ENCODE results near the gene FDXR.
"Not testable (repeated sequence)": the region's sequence is repeated elsewhere in the genome, so short reads cannot be mapped to it uniquely, and the experiment has no call there.

Gene FDXR, protein sequence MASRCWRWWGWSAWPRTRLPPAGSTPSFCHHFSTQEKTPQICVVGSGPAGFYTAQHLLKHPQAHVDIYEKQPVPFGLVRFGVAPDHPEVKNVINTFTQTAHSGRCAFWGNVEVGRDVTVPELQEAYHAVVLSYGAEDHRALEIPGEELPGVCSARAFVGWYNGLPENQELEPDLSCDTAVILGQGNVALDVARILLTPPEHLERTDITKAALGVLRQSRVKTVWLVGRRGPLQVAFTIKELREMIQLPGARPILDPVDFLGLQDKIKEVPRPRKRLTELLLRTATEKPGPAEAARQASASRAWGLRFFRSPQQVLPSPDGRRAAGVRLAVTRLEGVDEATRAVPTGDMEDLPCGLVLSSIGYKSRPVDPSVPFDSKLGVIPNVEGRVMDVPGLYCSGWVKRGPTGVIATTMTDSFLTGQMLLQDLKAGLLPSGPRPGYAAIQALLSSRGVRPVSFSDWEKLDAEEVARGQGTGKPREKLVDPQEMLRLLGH

DNA sequence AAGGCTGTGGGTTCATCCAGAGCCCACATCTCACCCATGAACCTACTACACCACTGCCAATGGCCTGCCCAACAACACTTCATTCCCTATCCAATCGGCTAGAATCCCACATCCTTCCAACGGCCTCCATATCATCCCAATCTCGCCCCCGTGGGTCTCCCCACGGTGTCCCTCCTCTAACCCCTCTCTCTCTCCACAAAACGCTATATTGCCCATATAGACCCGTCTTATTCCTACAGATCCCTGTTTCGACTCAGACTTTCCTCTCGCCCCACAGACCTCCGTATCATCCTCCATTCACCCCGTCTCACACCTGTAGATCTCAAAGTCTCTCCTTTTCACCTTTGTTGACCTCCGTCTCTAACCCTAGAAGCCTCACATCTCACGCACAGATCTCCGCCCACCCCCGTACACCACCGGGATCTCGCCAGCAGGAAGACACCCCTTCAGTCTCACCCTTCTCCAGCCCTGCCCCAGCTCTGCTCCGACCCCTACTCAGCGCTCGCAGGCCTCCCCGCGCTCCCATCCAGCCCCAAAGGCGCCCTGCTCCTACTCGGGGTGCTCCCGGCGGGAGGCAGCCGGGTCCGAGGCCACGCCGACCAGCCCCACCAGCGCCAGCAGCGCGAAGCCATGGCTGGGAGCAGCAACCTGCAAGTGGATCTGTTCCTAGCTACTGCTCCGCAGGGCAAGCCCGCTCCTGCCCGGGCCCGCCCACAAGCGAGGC is at the start of gene FDXR:
Gene FDXR, minus strand, starts transcription at position 682 of the 724 bp plus-strand sequence. Its CDS starts 50 bp downstream, at position 632.
- no peak for DNase-seq

DNA sequence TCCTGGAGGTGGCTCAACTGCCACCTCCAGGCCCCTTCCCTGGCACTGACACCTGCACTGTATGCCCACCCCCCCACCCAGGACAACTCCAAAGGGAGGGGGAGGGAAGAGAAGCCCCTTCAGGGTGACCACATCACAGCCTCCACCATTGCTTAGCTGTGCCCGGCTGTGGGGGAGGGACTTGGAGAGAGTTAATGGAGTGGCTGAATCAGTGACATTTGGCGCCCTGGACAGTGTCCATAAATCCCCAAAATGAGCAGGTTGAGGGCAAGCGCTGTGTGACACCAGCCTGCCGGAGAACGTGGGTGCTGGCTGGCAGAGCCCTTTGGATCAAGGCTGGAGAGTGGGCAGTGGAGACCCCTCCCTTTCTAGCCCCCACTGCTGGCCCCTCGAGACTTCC is 49.4 kb upstream of the FDXR start:
- DNase-seq, result no peak

- DNase-seq, result no peak
Observed at GRCh38 chr17:74921769-74922168, 49.0 kb upstream of the FDXR start.

- no peak for DNase-seq
Observed at GRCh38 chr17:74921026-74921681, 48.4 kb upstream of the FDXR start.

- no peak for DNase-seq
Observed at GRCh38 chr17:74920642-74921025, 47.8 kb upstream of the FDXR start.

- no peak for DNase-seq
Observed at GRCh38 chr17:74920306-74920620, 47.5 kb upstream of the FDXR start.

GRCh38 chr17:74919440-74920305 is 46.9 kb upstream of the FDXR start:
- DNase-seq, result no peak

DNA sequence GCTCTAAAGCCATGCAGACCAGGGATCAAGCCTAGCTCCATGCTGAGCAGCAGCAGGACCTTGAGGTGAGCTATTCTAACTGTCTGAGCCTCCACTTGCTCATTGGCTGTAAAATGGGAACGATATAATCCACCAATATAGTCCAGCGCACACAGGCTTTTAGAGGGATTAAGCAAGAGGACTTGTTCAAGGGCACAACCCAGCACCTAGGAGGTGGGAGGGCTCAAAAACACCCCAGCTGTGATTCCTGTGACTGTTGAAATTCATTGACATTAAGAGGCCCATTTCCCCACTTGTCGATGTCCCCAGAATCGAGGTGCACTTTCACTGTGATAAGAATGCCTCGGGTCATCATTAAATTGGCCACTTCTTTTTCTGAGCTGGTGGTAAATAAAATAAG is 46.1 kb upstream of the FDXR start:
- DNase-seq, result no peak

DNA sequence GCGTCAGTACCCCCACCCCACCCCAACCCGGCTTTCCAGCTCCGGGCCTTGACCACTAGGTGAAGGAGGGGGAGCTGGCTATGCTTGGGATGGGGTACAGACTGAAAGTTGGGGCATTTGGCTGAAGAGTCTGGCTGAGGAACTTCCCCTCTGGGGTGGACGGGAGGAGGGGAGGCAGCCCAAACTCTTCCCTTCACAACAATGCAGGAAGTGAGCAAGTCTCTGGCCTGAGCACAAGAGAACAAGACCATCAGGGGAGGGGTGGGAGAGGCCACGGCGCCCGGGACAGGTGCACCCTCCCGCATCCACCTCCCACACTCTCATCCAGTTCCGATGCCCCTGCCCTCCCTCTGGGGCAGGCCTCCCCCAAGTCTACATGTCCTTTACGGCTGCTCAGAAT is 44.6 kb upstream of the FDXR start:
- no peak for DNase-seq

GRCh38 chr17:74916851-74917199 is 44.0 kb upstream of the FDXR start:
- no peak for DNase-seq

DNA sequence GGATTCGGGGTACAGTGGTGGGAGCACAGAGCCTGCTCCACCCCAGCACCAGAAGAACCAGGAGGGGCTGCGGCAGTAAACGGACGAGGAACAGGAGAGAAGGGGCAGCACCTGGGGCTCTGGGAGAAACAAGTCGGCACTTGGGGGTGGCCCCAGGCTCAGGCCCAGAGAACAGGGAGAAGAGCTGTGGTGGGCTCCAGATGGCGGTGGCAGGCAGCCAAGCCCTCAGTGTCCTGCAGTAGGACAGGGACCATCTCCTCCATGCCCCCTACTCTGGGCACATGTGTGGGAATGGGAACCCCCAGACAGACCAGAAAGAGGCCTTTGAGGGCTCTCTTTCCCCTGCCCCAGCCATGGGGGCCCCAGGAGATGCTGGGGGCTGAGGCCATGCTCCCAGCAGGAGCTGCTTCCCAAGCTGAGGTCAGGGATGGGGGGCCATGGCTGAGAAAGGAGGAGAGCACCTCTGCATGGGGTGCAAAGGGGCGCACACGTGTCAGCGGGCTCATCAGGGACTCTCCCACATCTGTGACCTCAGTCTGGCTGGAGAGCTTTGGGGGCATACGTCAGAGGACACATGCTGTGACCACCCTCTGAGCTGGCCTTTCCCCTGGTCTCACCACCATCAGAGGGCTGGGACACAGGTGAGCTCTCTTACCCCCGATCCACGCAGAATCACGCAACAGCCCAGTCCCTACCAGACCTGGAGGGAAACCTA is 43.5 kb upstream of the FDXR start:
- no peak for DNase-seq

GRCh38 chr17:74911423-74911822 is 38.6 kb upstream of the FDXR start:
- DNase-seq, result not testable (repeated sequence)

- DNase-seq, result not testable (repeated sequence)
Observed at GRCh38 chr17:74909097-74909496, 36.3 kb upstream of the FDXR start.

- DNase-seq, result no peak
Observed at GRCh38 chr17:74907012-74907411, 34.2 kb upstream of the FDXR start.

GRCh38 chr17:74906214-74906793 is 33.5 kb upstream of the FDXR start:
- DNase-seq, result not testable (repeated sequence)

- DNase-seq, result no peak
Observed at GRCh38 chr17:74904687-74905409, 32.1 kb upstream of the FDXR start.

GRCh38 chr17:74903671-74904070 is 30.9 kb upstream of the FDXR start:
- DNase-seq, result no peak

DNA sequence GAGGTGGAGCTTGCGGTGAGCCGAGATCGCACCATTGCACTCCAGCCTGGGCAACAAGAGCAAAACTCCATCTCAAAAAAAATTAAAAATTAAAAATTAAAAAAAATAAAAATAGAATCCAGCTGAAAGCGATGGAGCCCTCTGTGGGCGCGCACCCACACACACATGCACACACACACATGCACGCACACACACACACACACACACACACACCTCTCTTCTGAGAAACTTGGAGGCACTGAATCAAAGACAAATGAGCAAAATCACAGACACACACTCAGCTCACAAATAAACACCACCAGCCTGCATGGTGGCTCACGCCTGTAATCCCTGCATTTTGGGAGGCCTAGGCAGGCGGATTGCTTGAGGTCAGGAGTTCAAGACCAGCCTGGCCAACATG is 30.2 kb upstream of the FDXR start:
- no peak for DNase-seq

GRCh38 chr17:74901353-74902135 is 28.8 kb upstream of the FDXR start:
- DNase-seq, result no peak

- DNase-seq, result no peak
Observed at GRCh38 chr17:74900208-74900607, 27.4 kb upstream of the FDXR start.

Data from left hindlimb (tissue), 1 donor.